Measurements from ENCODE around the gene CTIF.

The CTIF gene

DNA sequence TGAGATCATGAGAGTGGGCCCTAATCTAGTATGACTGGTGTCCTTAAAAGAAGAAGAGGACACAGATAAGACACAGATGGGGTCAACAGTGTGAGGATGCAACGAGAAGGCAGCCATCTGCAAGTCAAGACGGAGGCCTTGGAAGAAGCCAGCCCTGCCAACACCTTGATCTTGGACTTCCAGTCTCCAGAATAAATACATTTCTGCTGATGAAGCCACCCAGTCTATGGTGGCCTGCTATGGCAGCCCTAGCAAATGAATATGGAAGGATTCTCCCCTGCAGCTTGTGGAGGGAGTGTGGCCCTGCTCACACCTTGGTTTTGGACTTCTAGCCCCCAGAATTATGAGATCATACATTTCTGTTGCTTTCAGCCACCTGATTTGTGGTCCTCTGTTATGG, 12.3 kb downstream of the CTIF start:
- no peak for DNase-seq (ENCODE audit: low spot score)

DNA sequence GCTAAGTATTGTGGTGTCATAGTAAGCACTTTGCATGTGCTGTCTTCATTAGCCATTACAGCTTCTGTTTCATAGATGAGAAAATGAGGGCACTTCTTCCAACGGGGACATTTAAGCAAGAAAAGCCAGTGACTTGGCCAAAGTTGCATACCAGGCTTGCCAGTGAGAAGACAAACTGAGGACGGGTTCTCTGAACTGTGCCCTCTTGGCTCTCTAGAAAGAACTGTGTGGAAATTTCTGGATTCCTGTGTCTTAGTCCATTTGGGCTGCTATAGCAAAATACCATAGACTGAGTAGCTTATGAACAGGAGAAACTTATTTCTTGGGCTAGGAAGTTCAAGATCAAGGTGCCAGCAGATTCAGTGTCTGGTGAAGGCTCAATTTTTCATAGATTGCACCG, 13.3 kb downstream of the CTIF start:
- no peak for DNase-seq (ENCODE audit: low spot score)

DNA sequence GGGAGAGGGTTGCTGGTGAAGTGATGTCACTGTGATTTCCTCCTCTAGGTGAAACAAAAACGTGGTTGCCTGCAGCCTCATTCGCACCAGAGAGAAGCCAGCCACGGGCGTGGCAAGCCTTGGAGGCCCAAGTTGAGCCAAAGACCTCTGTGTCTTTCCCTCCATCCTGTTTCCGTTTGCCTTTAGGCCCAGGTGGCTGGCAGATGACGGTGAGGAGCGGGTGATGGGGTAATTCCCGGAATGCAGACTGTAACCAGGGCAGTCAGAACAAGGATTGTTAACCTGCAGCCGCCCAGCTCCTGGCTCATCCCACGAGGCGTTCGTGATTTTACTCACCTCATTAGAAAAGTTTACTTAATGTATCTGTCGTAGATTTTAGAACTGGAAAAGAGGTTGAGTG, 14.4 kb downstream of the CTIF start:
- no peak for DNase-seq (ENCODE audit: low spot score)

DNA sequence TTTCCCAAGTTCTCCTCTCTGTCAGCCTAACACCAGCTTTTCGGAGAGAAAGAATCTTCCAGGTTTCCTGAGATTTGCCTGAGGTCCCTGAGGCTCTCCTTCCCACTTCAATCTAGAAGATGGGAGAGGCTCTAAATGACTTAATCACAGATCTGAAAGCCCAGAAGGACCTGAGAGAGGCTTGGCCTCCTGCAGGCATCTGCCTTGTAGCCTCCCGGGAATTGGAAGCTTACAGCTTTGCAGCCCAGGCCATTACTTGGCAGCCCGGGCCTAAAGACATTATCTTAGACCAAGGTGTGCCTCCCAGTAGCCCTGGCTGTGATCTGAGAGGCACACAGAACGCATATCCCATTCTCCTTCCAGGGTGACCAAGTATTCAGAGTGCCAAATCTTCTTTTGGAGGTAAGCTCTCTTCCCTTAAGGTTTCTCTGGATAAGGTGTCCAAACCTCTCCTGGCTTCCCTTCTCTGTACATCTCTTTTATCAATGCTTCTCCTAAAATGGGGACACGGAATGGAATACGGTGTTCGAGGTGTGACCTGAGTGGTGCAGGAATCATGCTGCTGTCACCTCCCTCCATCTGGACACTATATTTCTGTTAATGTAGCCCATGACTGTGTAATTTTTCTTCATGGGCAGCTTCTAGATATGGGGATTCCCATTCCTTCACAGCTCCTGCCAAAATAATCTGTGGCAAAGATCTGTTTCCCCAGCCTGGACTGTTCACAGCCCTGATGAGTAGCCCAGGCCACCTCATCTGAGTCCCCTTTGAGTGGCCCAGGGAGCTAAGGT, 16.0 kb downstream of the CTIF start:
- no peak for DNase-seq (ENCODE audit: low spot score)

DNA sequence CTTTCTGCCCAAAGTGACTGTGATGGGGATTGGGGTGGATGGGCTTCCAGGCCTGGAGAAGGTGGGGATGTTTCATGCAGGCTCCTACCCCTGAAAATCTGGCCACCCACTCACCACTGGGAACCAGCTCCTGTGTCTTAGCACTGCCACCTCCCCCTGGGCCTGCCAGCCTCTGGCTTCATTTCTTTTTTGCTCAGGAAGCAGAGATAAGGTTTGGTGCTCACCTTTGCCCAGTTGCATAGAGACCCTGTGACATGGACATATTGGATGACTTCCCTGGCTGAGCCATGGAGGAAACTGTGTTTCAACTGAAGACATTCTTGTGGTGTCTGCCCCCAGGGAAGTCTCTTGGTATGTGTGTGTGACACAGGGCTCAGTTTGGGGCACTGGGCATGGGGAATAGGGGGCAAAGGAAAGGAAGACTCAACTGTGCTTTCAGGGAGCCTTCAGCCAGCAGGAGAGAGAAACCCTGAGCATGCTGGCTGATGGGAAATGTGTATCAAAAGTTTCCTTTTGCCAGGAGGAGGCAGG, 16.7 kb downstream of the CTIF start:
- no peak for DNase-seq (ENCODE audit: low spot score)

DNA sequence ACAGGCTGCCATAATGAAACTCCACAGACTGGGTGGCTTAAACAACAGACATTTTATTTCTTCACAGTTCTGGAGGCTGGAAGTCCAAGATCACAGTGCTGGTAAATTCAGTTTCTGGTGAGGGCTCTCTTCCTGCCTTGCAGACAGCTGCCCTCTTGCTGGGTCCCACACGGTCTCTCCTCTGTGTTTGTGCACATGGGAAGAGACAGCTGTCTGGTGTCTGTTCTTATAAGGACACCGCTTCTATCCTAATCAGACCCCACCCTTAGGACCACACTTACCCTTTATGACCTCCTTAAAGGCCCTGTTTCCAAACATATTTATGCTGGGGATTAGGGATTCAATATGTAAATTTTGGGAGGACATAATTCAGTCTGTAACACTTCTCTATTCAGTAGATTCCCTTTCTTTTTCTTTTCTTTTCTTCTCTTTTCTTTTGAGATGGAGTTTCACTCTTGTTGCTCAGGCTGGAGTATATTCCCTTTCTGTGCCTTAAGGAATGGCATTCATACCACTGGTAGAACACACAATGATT, 18.9 kb downstream of the CTIF start:
- DNase-seq (ENCODE audit: low spot score) = no peak

DNA sequence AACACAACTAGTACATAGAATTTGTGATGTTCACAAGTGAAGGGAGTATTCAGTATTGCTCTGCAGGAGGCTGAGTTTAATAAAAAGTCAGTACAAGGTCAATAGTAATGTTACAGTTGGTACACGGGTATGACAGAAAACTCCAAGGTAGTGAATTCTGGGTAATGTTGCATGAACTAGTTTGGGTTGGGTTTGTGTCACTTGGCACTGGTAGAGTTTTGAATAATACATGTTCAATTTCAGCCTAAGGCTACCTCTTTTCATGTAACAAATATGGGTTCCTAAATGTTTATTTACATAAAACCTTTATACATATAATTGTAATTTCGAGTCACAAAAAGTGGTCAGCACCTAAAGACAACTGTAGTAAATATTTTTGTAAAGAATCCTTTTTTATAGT, 19.4 kb downstream of the CTIF start:
- DNase-seq (ENCODE audit: low spot score) = no peak

DNA sequence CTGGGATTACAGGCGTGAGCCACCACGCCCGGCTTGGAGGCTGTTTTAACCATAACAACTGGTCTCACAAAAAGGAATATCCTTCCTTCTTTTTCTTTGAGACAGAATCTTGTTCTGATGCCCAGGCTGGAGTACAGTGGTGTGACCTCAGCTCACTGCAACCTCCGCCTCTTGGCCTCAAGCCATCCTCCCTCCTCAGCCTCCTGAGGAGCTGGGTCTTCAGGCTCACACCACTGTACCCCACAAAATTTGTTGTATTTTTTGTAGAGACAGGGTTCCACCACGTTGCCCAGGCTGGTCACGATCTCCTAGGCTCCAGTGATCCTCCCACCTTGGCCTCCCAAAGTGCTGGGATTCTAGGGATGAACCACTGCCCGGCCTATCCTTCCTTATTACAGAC, 21.7 kb downstream of the CTIF start:
- no peak for DNase-seq (ENCODE audit: low spot score)

DNA sequence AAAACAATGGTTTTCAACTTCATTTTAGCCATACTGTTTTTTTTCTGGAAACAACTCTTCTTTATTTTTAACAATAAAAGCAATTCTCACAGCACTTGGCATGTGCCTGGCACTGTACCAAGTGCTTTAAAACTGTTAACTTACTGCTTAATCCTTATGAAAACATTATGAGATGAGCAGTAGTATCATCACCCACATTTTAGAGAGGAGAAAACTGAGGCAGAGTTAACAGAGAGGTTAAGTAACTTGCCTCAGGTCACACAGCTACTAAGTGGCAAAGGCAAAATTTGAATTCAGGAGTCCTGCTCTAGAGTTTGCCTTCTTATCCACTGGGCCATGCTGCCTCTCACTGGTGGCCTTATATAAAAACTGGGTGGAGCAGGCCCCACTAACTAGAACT, 23.2 kb downstream of the CTIF start:
- no peak for DNase-seq (ENCODE audit: low spot score)

DNA sequence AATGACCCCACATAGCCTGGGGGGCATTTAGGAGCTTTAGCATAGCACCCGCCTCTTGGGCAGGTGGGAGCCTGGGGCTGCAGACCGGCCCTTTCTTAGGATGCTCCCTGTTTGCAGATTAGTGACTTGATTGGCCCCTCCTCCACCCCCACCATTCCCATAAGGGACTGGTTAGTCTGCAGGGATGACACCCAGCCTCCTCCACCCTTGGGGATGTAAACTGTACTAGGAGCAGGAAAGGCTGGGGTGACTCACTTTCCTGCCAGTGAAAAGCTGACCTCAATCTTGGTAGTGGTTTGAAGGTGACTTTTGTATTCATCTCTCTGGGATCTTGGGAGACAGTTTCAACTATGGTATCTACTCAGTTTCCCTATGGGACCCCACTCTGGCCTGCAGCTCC, 24.2 kb downstream of the CTIF start:
- no peak for DNase-seq (ENCODE audit: low spot score)

DNA sequence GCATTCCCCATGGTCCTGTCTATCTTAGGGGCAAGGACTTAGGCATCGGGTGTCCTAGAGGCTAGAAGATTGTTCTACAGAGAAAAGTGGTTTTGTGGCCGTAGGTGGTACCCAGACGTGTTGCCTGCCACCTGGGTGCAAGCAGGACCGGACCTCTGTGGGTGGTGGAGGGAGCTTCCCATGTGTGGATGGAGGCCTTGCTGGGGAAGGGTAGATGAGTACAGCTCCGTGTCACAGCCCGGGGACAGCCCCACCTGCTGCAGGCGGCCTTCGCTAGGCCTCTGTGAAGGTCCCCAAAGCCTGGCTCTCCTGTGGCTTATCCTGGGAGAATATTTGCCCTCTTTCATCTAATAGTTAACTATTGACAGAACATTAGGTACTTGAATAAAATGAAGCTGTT, 25.3 kb downstream of the CTIF start:
- no peak for DNase-seq (ENCODE audit: low spot score)

DNA sequence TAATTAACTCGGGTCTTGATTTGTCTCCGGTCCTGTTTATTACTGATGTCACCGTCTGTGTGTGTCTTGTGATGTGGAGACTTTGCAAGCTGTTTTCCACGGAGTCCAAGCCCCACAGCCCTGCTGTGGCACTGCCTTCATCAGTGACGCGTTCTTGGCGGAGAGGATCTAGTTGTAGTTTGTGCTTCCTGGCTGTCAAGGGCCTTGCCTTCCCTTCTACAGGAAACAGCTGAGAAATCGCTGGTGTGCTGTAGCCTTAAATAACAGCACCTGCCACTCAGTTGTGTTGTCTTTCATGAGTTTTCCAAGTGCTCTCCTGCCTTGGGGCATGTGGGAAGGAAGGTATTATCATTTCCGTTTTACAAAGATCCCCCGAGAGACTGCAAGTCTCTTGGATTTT, 26.3 kb downstream of the CTIF start:
- DNase-seq (ENCODE audit: low spot score) = no peak

DNA sequence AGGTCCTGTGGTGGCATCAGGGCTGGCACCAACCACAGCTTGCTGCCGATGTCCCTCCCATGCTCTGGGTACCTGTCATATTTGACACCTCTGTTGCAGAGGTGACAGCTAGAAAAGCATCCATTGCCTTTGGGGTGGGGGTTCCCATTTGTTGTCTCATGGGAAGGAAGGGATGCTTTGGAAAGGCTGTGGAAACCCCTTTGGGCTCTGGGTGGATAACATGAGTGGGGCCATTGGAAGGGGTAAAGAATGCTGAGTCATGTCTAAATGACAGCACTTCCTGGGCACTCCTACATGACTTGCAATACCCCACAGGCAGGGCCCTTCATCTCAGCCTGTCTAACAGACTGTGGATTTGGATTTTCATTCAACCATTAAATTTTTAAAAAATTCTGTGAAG, 27.8 kb downstream of the CTIF start:
- DNase-seq (ENCODE audit: low spot score) = peak; percentile 79

DNA sequence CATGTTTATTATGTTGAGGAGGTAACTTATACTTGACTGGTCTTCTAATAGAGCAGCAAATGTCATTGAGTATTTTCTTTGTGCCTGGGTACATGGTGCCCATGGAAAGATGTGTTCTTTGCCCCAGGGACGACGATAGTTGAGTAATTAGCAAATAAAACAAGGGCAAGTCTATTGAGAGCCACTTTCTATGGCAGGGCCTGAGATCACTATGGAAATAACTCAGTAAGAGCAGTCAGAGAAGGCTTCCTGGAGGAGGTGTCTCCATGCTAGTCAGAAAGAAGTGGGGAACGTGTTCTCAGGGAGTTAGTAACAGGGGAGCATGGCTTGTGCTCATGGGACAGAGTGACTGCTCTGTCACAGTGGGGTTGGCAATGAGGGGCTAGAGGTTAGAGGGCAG, 28.6 kb downstream of the CTIF start:
- no peak for DNase-seq (ENCODE audit: low spot score)

DNA sequence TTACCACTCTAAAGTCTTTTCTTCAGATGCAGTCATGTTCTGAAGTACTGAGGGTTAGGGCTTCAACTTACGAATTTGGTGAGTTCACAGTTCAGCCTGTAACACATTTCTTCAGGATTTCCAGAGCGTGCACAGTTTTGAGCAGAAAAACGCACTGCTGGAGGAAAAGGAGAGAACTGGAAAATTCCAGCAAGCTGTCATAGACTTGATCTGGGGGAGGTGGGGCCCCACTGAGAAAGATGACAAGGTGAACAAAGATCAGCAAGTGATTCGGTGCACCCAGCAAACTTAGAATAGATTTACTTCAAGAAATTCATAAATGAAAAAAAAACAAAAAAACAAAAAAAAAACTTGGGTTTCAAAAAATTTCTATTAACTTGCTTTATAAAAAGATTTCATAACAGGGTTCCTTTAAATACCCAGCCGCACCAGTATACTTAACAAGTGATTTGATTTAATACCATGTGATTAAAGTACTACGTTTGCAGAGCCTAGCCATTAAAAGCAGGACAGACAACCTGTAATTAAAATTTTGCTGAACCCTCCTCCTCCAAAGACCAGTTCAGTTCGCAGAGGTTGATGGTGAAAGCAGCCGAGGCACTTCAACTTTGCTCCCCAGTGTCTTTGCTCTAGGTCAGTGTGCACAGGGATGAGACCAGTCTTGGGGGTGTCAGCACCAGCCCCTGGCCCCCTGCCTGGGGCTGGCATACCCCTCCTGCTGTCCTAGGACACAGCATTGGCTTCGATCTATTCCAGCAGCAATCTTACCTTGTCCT, 30.5 kb downstream of the CTIF start:
- DNase-seq (ENCODE audit: low spot score) = no peak

DNA sequence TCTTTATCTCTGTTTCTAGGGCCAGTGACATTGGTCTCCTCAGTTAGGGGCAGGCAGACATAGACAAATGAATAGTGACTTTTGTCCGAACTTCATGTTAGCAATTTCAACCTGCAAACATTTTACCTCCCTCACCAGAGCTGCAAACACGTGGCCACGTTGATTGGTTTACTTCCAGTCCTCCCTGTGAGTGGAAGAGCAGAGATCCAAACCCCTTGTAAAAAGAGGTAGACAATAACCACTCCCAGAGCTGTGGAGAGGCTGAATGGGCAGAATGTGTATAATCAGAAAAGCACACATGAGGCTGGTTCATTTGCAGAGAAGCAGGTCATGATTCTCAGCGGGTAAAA, 31.1 kb downstream of the CTIF start:
- DNase-seq (ENCODE audit: low spot score) = no peak

DNA sequence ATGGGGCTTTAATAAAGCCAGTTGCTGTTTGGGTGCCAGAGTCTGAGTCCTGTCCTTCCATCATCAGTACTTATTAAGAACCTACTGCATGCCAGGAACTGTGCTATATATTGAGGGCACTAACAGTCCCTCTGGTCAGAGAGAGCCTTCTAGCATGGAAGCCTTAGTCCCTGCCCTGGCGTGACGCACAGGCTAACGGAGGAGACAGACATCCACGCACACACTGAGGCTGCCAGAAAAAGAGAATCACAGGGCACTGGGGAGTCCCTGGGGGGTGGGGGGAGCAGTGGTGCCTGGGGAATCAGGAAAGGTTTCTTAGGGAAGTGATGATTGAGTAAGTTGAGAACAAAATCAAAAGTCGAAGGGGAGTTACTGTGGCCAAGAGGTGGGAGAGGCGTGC, 31.5 kb downstream of the CTIF start:
- DNase-seq (ENCODE audit: low spot score) = no peak

DNA sequence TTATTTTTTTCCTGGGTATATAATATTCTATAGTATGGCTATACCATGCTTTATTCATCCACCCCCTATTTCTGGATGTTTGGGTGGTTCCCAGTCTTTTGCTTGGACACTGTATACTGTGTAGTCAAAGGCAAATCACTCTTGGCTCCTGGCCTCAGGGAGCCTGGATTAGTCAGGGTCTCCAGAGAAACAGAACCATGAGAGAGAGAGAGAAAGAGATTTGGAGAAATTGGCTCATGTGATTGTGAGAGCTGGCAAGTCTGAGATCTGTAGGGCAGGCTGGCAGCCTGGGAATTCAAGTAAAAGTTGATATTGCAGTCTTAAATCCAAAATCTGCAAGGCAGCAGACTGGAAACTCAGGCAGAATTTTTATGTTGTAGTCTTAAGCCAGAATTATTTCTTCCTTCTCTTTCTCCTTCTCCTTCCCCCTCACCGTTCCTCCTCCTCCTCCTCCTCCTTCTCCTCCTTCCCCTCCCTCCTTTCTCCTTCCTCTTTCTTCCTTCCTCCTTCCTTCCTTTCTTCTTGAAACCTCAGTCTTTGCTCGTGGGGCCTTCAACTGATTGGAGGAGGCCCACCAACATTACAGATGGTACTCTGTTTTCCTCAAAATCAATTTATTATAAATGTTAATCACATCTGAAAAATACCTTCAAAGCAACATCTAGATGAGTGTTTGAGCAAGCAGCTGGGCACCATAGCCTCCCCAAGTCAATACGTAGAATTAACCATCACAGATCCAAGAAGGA, 33.0 kb downstream of the CTIF start:
- DNase-seq (ENCODE audit: low spot score) = no peak

DNA sequence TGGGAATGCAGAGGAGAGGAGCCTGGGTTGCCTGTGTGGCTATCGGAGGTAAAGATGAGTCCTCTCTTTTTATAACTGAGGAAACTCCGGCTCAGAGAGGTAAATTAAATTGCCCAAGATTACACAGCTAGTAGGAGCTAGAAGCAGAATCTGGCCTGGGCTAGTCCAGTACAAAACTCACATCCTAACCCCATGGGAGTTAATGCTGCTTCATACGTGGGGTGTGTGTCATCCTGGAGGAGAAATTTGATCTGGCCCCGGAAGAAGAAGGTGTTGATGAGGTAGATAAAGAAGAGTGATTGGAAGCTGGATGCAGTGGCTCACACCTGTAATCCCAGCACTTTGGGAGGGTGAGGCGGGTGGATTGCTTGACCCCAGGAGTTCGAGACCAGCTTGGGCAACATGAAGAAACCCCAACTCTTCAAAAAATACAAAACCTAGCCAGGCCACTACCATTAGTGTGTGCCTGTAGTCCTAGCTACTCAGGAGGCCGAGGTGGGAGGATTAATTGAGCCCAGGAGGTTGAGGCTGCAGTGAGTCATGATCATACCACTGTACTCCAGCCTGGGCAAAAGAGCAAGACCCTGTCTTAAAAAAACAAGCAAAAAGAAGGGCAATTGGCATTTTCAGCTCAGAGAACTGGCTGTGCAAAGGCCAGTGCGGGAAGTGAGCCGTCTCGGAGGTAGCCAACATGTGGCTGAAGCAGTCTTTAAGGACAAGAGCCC, 33.7 kb downstream of the CTIF start:
- no peak for DNase-seq (ENCODE audit: low spot score)

DNA sequence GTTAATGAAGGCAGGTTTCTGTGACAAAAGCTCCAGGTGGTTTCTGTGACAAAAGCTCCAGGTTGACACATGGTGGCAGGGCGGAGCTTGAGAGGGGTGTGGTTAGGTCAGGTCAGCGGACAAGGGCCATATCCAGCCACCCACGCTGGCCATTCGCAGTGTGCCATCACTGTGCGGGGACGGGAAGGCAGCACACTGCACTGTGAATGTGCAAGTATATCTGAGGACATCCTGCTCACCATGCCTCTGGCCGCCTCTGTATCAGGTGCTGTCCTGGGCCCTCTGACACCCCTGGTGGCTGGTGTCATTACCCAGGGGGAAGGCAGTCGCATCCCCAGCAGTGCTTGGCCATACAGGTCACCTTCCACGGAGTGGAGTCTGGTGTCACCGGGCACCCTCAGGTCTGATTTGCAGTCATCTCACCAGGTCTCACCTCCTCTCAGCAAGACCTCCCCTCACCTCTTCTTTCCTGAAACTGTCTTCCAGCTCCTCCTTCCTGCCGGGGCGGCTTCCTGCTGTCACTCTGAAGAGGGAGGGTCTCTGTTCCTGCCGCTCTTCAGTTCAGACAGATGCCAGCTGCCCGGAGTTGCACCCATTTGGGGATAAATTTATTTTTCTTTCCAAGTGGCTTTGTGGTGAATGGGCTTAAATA, 34.9 kb downstream of the CTIF start:
- no peak for DNase-seq (ENCODE audit: low spot score)

DNA sequence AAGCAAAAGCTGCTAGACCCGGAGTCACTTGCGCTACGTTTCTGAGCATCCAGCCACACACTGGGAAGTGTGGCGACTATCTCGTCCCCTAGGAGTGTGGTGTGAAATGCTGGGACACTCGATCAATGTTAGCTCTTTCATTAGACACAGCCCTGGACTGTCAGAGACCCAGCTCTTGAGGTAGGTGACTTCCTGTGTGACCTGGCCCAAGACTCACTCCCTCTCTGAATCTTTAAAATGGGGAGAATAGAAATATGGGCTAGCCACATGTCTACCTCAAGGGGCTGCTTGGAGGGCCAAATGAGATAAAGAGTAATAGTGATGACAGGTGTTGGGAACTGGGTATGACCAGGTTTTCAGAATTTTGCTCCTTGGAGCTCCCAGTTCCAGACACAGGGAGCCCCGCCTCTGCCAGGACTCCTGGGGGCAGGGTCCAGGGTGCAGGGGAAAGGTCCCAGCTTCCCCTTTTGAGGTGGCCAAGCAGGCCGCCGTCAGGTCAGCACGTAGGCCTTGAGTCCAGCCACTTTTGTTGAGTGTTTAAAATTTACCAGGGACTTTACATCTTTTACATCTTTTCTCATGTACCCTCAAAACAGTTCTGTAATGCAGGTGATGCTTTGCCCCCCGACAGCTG, 36.0 kb downstream of the CTIF start:
- no peak for DNase-seq (ENCODE audit: low spot score)

Data from hematopoietic multipotent progenitor cell treated with erythropoietin and hydrocortisone succinate and interleukin-3 and kit ligand, for 15 days (in vitro differentiated cells).